Urinary bladder (tissue), 4 donors: ENCODE results near the gene BMP5. TPM values are rescaled to one million over a fixed set of nuclear protein-coding genes. Genes with fewer than 3 reads are reported as not detected.

ENCODE experiments used
- DNase-seq: peaks from one replicate; pipeline ENCODE4 v3.0.0-alpha.2; 2015; ENCODE audit errors: extremely low spot score
- H3K27ac ChIP-seq: one replicate; pipeline ENCODE4 v1.5.1; 2013; ENCODE audit warnings: low read depth, mild to moderate bottlenecking, moderate library complexity
- H3K36me3 ChIP-seq: one replicate; pipeline ENCODE4 v1.6.1; 2013; ENCODE audit warnings: mild to moderate bottlenecking, moderate library complexity; ENCODE audit not compliant: insufficient read depth
- H3K4me1 ChIP-seq: one replicate; pipeline ENCODE4 v1.6.1; 2013; ENCODE audit warnings: mild to moderate bottlenecking, moderate library complexity; ENCODE audit not compliant: insufficient read depth
- H3K4me3 ChIP-seq: one replicate; pipeline ENCODE4 v1.5.1; 2013; ENCODE audit warnings: low read depth, low read length
- WGBS: extraction: QIAGEN DNeasy Blood & Tissue Kit; methylation state at CpG from one replicate; pipeline ENCODE4 v1.1.7; 2013; 5-methylcytosine and 5-hydroxymethylcytosine counted together
- polyA plus RNA-seq: library from polyadenylated mRNA; stranded (reverse); fragments of 200-250 nt; gene quantifications from one replicate; pipeline ENCODE4 v1.2.3, GENCODE V29; 2013
- total RNA-seq: library from RNA; depleted of rRNA; stranded (reverse); fragments of >200 nt; gene quantifications from one replicate; pipeline ENCODE4 v1.2.3, GENCODE V29; 2014
- donor health status: healthy with polysubstance abuse.
- donor health status: healthy.

BMP5 gene
- total and polyA plus RNA-seq, 2 donors = 28.2 to 78.7 TPM

- no peak overlapping the region for H3K4me3 ChIP-seq
- no peak for DNase-seq
- no peak overlapping the region for H3K27ac ChIP-seq
- H3K4me1 ChIP-seq = no peaks in the 10 kb centered on the region
- H3K36me3 ChIP-seq = no peaks in the 10 kb centered on the region
- 50% methylated on average over 2 of the region's 2 CpGs for WGBS
These were observed 169.6 kb downstream of the BMP5 start for GRCh38 chr6:55705451-55706440.

- WGBS = 87% methylated on average over 1 of the region's 1 CpG
- Histone ChIP-seq H3K27ac (no peak overlapping the region), H3K4me1 (no peaks in the 10 kb centered on the region), H3K4me3 (no peak overlapping the region), H3K36me3 (no peaks in the 10 kb centered on the region)
- DNase-seq = no peak
These were observed 171.0 kb downstream of the BMP5 start for GRCh38 chr6:55704421-55704820.
